Lower lobe of right lung (tissue), 2 donors: ENCODE data around the gene RUVBL1. TPM values are rescaled to one million over a fixed set of nuclear protein-coding genes. Genes with fewer than 3 reads are reported as not detected.

ENCODE experiments used
- ATAC-seq, 2 donors: fragments of 200-7000 bp; cut with Tn5 transposase; one replicate each; pipeline ENCODE4 v1.9.1; 2020 to 2022; ENCODE audit warnings: mild to moderate bottlenecking in 2 of 2, moderate library complexity in 2 of 2
- DNase-seq: peaks from one replicate; pipeline ENCODE4 v3.0.0-alpha.2; 2020
- H3K27ac ChIP-seq: fragments of 200-600 bp; one replicate; pipeline ENCODE4 v1.8.0; 2022
- H3K27me3 ChIP-seq: fragments of 200-600 bp; one replicate; pipeline ENCODE4 v1.8.0; 2022; ENCODE audit warnings: low read depth
- H3K36me3 ChIP-seq: fragments of 200-600 bp; one replicate; pipeline ENCODE4 v1.8.0; 2022; ENCODE audit warnings: mild to moderate bottlenecking
- H3K4me1 ChIP-seq: fragments of 200-600 bp; one replicate; pipeline ENCODE4 v1.8.0; 2022
- H3K4me3 ChIP-seq: fragments of 200-600 bp; one replicate; pipeline ENCODE4 v1.8.0; 2022; ENCODE audit warnings: mild to moderate bottlenecking
- H3K9me3 ChIP-seq: fragments of 200-600 bp; one replicate; pipeline ENCODE4 v1.8.0; 2022
- intact Hi-C: fragments of 100-400 bp; cut with DNase I; formaldehyde crosslinking; loops from one replicate; pipeline ENCODE4 v1.11.0; 2022
- total RNA-seq: library from RNA; stranded (reverse); fragmentation: NEBNext Ultra II Directional; extraction: Animal tissue kit (Norgen Biotek cat#: 25700); gene quantifications from one replicate; pipeline ENCODE4 v1.2.1, GENCODE V29; 2021
- TF ChIP-seq, protein P1 (sequence below): fragments of 200-600 bp; IDR thresholded peaks from one replicate; pipeline ENCODE4 v1.8.0; 2022; ENCODE audit warnings: antibody characterized with exemption, mild to moderate bottlenecking
- donor health status: DM: no; HTN: yes; CAD: no; lungs with severe emphysema.

Gene RUVBL1
- total RNA-seq, 1 donor from 2014 or later, result 21.4 TPM

DNA sequence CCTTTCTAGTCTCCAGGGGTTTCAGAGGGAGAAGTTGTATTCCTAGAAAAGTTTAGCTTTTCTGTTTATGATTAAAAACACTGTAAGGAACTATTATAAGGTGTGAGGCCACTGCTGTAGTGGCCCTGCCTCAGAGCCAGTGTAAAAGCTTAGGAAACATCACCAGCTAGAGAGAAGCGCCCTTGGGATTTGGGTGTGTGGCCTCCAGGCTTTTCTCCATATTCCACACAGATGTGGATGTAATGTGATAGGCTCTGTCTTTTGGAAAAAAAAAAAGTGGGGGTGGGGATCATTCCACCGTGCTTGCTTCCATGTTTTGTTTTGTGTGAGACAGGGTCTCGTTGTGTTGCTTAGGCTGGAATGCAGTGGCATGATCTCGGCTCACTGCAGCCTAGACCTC lies 57.5 kb downstream of the RUVBL1 start:
- Histone ChIP-seq H3K27me3 (no peaks in the 10 kb centered on the region), H3K27ac (no peak overlapping the region), H3K9me3 (no peaks in the 10 kb centered on the region), H3K36me3 (peaks cover 100% of the 10 kb centered on the region), H3K4me3 (no peak overlapping the region), H3K4me1 (no peaks in the 10 kb centered on the region)
- TF ChIP-seq, protein P1, sequence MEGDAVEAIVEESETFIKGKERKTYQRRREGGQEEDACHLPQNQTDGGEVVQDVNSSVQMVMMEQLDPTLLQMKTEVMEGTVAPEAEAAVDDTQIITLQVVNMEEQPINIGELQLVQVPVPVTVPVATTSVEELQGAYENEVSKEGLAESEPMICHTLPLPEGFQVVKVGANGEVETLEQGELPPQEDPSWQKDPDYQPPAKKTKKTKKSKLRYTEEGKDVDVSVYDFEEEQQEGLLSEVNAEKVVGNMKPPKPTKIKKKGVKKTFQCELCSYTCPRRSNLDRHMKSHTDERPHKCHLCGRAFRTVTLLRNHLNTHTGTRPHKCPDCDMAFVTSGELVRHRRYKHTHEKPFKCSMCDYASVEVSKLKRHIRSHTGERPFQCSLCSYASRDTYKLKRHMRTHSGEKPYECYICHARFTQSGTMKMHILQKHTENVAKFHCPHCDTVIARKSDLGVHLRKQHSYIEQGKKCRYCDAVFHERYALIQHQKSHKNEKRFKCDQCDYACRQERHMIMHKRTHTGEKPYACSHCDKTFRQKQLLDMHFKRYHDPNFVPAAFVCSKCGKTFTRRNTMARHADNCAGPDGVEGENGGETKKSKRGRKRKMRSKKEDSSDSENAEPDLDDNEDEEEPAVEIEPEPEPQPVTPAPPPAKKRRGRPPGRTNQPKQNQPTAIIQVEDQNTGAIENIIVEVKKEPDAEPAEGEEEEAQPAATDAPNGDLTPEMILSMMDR, result no peak
- intact Hi-C loops, result no loop called here
- ATAC-seq (no peak), DNase-seq (no peak)

DNA sequence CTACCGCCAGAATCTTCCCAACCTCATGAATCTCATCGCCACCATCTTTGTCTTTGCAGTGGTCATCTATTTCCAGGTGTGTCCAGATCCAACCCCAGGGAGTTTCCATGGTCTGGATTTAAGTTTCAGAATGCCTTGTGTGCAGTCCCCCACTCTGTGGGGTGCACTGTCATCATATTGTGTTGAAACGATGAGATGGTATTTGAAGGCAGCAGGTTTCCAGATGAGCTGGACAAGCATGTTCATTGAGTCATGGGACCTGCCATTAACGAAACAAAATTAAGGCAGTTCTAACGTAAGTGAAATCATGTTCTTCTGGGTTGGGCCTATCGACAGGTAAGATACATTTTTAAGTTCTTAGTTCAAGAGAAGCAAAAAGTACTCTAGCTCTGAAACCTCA lies 58.6 kb downstream of the RUVBL1 start:
- Histone ChIP-seq H3K9me3 (no peaks in the 10 kb centered on the region), H3K4me3 (no peak overlapping the region), H3K27me3 (no peaks in the 10 kb centered on the region), H3K4me1 (no peaks in the 10 kb centered on the region), H3K36me3 (peaks cover 100% of the 10 kb centered on the region), H3K27ac (no peak overlapping the region)
- intact Hi-C loops, result no loop called here
- no peak for ATAC-seq
- no peak for DNase-seq
- TF ChIP-seq, protein P1, result no peak

DNA sequence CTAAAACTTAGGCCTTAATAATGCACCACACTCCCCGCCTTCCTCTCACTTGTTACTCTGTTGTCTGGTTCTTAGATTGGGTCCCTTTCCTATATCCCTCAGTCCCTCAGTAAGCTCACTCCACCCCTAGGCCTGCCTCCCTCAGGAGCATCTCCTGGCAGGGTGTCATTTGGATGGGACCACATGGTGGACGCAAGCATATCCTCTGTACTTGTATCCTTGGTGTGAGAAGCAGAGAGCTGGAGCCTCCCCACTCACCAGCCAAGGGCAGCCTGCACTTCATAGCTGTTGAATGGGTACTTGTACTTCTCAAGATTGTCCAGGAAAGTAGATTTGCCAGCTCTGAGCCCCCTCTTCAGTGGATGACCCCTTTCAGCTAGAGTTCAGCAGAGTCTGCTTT lies 59.7 kb downstream of the RUVBL1 start:
- no peak for DNase-seq
- intact Hi-C loops, result no loop called here
- Histone ChIP-seq H3K4me1 (no peaks in the 10 kb centered on the region), H3K27me3 (no peaks in the 10 kb centered on the region), H3K36me3 (peaks cover 100% of the 10 kb centered on the region), H3K4me3 (no peak overlapping the region), H3K9me3 (no peaks in the 10 kb centered on the region), H3K27ac (no peak overlapping the region)
- ATAC-seq, result no peak
- TF ChIP-seq, protein P1, result no peak

DNA sequence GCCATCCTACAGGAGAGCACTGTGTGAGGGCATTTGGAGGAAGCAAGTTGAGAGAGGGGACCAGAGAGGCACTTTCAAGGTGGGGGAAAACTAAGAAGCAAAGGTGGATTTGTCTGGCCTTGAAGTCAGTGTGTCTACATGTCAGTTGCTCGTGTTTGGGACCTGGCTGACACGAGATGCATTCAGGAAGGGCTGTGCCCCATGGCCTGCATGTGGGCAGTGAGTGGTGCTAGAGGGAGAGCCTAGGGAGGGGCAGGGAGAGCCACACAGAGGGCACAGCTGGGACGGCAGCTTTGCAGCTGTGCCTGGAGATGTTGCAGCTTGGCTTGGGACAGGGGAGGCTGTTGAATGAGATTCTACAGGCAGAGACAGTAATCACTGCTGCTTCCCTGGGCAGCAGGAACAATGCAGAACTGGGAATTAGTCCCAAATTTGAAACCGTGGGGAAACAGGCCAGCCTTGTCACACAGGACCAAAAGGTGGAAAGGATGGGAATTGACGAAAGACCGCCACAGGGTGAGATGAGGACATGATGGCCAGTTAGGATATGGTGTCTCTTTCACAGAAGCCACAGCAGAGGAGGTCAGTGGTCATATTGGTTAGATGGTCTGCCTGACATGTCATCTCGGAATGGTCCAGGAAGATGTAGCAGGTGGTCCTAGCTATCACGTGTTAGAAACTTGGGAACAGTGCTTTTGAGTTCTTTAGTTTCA lies 61.4 kb downstream of the RUVBL1 start:
- no peak for DNase-seq
- Histone ChIP-seq H3K9me3 (no peaks in the 10 kb centered on the region), H3K4me1 (no peaks in the 10 kb centered on the region), H3K27ac (no peak overlapping the region), H3K27me3 (no peaks in the 10 kb centered on the region), H3K4me3 (no peak overlapping the region), H3K36me3 (peaks cover 100% of the 10 kb centered on the region)
- no peak for ATAC-seq
- intact Hi-C loops, result no loop called here
- TF ChIP-seq, protein P1, result no peak

DNA sequence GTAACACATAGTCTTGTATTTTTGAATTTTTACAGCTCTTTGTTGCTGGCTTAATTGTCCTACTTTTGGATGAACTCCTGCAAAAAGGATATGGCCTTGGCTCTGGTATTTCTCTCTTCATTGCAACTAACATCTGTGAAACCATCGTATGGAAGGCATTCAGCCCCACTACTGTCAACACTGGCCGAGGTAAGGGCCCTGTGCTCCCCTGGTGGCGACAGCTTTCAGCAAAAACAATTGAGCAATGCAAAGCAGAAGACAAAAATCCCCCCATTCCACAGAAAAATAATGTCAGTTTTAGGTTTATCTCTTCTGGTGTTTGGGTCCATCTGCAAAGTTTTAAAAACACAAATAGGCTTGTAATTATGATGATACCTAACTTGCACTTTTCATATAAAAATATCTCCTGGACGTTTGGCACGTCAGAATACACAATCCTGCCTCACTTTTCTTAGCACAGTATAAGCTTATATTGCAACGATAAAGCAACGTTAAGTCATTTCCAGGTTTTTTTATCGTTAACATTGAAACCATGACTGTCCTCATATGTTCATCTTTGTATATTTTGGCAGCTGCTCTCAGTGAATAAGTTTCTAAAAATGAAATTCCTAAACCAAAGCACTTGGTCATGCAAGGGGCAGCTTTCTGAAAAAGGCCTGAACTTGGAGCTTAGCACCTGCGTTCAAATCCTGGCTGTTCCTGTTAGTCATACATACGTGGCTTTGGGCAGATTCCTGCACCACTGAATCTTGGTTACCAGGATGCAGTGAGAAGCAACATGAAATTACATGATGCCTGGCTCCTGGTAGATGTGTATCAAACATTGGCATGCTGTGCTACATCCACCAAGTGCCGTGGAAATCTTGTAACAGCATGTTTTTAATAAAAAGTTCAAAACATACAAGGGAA lies 62.9 kb downstream of the RUVBL1 start:
- Histone ChIP-seq H3K4me1 (no peaks in the 10 kb centered on the region), H3K4me3 (no peak overlapping the region), H3K9me3 (no peaks in the 10 kb centered on the region), H3K27me3 (no peaks in the 10 kb centered on the region), H3K27ac (no peak overlapping the region), H3K36me3 (peaks cover 100% of the 10 kb centered on the region)
- no peak for DNase-seq
- TF ChIP-seq, protein P1, result no peak
- no peak for ATAC-seq
- intact Hi-C loops, result no loop called here
